ENCODE data around the gene MAP4K4.

DNA sequence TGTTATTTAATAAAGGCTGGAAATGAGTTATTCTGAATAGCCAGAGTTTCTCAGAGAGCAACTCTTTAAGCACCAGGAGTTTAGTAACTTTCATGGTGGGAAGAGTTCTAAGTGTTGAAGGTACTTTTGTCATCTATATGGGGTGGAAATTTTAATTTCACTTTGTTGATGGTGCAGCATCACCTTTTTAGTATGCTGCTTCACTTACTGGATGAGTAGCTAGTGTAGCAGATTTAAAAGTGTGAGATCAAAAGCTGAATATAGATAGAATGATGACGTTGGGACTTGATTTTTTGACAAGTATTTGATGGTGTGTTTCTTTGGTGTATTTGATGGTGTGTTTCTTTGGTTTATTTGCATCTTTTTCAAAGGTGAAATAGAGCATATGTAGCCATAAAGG lies 47.3 kb downstream of the MAP4K4 start:
- TF ChIP-seq, protein P1, sequence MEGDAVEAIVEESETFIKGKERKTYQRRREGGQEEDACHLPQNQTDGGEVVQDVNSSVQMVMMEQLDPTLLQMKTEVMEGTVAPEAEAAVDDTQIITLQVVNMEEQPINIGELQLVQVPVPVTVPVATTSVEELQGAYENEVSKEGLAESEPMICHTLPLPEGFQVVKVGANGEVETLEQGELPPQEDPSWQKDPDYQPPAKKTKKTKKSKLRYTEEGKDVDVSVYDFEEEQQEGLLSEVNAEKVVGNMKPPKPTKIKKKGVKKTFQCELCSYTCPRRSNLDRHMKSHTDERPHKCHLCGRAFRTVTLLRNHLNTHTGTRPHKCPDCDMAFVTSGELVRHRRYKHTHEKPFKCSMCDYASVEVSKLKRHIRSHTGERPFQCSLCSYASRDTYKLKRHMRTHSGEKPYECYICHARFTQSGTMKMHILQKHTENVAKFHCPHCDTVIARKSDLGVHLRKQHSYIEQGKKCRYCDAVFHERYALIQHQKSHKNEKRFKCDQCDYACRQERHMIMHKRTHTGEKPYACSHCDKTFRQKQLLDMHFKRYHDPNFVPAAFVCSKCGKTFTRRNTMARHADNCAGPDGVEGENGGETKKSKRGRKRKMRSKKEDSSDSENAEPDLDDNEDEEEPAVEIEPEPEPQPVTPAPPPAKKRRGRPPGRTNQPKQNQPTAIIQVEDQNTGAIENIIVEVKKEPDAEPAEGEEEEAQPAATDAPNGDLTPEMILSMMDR (conservative IDR thresholded peaks at IDR 0.05) = no peak
- no peak for TF ChIP-seq ZFX (IDR thresholded peaks at IDR 0.05)

Measured in C4-2B (cell line).